Measurements from ENCODE around the gene OR5B2. TPM values are rescaled to one million over a fixed set of nuclear protein-coding genes. Genes with fewer than 3 reads are reported as not detected.

Gene OR5B2
- total RNA-seq (2022; extraction: Qiagen RNA extraction; ENCODE audit: low read depth): not detected in 5 replicates

GRCh38 chr11:58428021-58428420 lies at the start of gene OR5B2:
OR5B2 (minus strand) TSS chr11:58428121; CDS start chr11:58423261, 4,860 bp downstream.

GRCh38 chr11:58442136-58442535 lies 14.2 kb upstream of the OR5B2 start, which contains the start of gene OR5B12:
OR5B12 (minus strand) TSS chr11:58442236; CDS start chr11:58440151, 2,085 bp downstream.

GRCh38 chr11:58406774-58407173 lies 21.1 kb downstream of the OR5B2 start, which contains the start of gene OR5B3:
OR5B3 (minus strand) TSS chr11:58406874; CDS start chr11:58403409, 3,465 bp downstream.

Other genes starting within 250 kb of the OR5B2 start
- gene OR9Q2, start 239.1 kb downstream of the OR5B2 start, total RNA-seq (2022; extraction: Qiagen RNA extraction; ENCODE audit: low read depth): not detected in 5 replicates
- not detected in 5 replicates for gene OR1S2, start 224.0 kb downstream of the OR5B2 start, total RNA-seq (2022; extraction: Qiagen RNA extraction; ENCODE audit: low read depth)
- not detected in 5 replicates for gene OR1S1, start 215.4 kb downstream of the OR5B2 start, total RNA-seq (2022; extraction: Qiagen RNA extraction; ENCODE audit: low read depth)
- gene OR10Q1, start 199.2 kb downstream of the OR5B2 start, total RNA-seq (2022; extraction: Qiagen RNA extraction; ENCODE audit: low read depth): not detected in 5 replicates
- not detected in 5 replicates for gene OR10W1, start 159.9 kb downstream of the OR5B2 start, total RNA-seq (2022; extraction: Qiagen RNA extraction; ENCODE audit: low read depth)
- gene OR5B17, start 69.1 kb downstream of the OR5B2 start, total RNA-seq (2022; extraction: Qiagen RNA extraction; ENCODE audit: low read depth): not detected in 5 replicates
- gene OR5B3, start 21.2 kb downstream of the OR5B2 start, total RNA-seq (2022; extraction: Qiagen RNA extraction; ENCODE audit: low read depth): not detected in 5 replicates
- not detected in 5 replicates for gene OR5B12, start 14.1 kb upstream of the OR5B2 start, total RNA-seq (2022; extraction: Qiagen RNA extraction; ENCODE audit: low read depth)
- gene OR5B21, start 80.0 kb upstream of the OR5B2 start, total RNA-seq (2022; extraction: Qiagen RNA extraction; ENCODE audit: low read depth): not detected in 5 replicates
- 2.4 to 3.3 TPM (median 3.1 TPM) in 5 replicates for gene LPXN, start 147.7 kb upstream of the OR5B2 start, total RNA-seq (2022; extraction: Qiagen RNA extraction; ENCODE audit: low read depth)
- 41.9 to 53.5 TPM (median 48.4 TPM) in 5 replicates for gene ZFP91, start 150.9 kb upstream of the OR5B2 start, total RNA-seq (2022; extraction: Qiagen RNA extraction; ENCODE audit: low read depth)
- 1.2 to 1.9 TPM (median 1.5 TPM) in 5 replicates for gene CNTF, start 194.5 kb upstream of the OR5B2 start, total RNA-seq (2022; extraction: Qiagen RNA extraction; ENCODE audit: low read depth)

Data from A549 treated with DMSO at 1 μM for 4 hours (cell line).